HepG2 (cell line): Measurements from ENCODE around the gene ITGA7. TPM values are rescaled to one million over a fixed set of nuclear protein-coding genes. Genes with fewer than 3 reads are reported as not detected.
A peak's percentile ranks its signal among the peaks of the same experiment; 100 is the strongest.

Source experiments
- ATAC-seq: fragments of 200-7000 bp; cut with Tn5 transposase; 3 replicates; pipeline ENCODE4 v1.9.1; 2020; ENCODE audit warnings: mild to moderate bottlenecking, moderate library complexity
- BruUV-seq: library from RNA; stranded (reverse); fragments of 400-500 nt; replicated peaks from 2 replicates; lab custom pipeline; 2021; lab: Mats Ljungman, UMichigan
- CTCF ChIA-PET: fragments of 300-600 bp; formaldehyde crosslinking; extraction: SDS; loops from one replicate; lab custom pipeline; 2021; ENCODE audit warnings: low total read pairs, inconsistent platforms, low intra/inter-chr PET ratio; lab: Yijun Ruan, JAX
- POLR2A ChIA-PET: fragments of 350-600 bp; sonication (Branson Sonifier 250); formaldehyde crosslinking; loops from one replicate; lab custom pipeline; 2020; ENCODE audit warnings: antibody characterized with exemption, inconsistent platforms; lab: Yijun Ruan, JAX
- DNase-seq: peaks from one replicate; pipeline ENCODE4 v3.0.0-alpha.2; 2015; ENCODE audit warnings: low spot score
- FAIRE-seq: peaks from 3 replicates; lab custom pipeline; 2011; peaks lifted over from hg19 to GRCh38; lab: Jason Lieb, UNC
- H2AFZ ChIP-seq: one replicate; pipeline ENCODE4 v1.6.1; 2011; ENCODE audit warnings: low read length, inconsistent platforms
- H3K27ac ChIP-seq: fragments of 300-600 bp; 3 replicates; pipeline ENCODE4 v1.8.0; 2011; ENCODE audit warnings: mixed run types, mild to moderate bottlenecking, mixed read lengths, low read length, inconsistent platforms; ENCODE audit not compliant: insufficient read depth; ENCODE audit errors: extremely low read length
- H3K27me3 ChIP-seq, 2 experiments: fragments of 200-600 bp in 1 of 2; 2 replicates in 1 of 2; 3 replicates in 1 of 2; pipeline versions ENCODE4 v1.6.0 to v1.8.0; 2011; ENCODE audit warnings: low read length in 2 of 2, mild to moderate bottlenecking in 2 of 2, moderate library complexity in 2 of 2, inconsistent platforms in 1 of 2; ENCODE audit not compliant: insufficient read depth in 2 of 2, control insufficient read depth in 1 of 2
- H3K36me3 ChIP-seq, 2 experiments: fragments of 200-600 bp in 1 of 2; replicated peaks in 1 of 2; 2 replicates in 1 of 2; 3 replicates in 1 of 2; pipeline versions ENCODE4 v1.5.1 to v1.8.0; 2011; ENCODE audit warnings: low read length in 2 of 2, inconsistent platforms in 1 of 2; ENCODE audit not compliant: insufficient read depth in 2 of 2, control insufficient read depth in 1 of 2
- H3K4me1 ChIP-seq: 2 replicates; pipeline ENCODE4 v1.5.1; 2012; ENCODE audit warnings: low read length, inconsistent platforms; ENCODE audit not compliant: insufficient read depth
- H3K4me2 ChIP-seq: 2 replicates; pipeline ENCODE4 v1.6.0; 2011; ENCODE audit warnings: low read depth, low read length, inconsistent platforms
- H3K4me3 ChIP-seq, 3 experiments: fragments of 200-600 bp in 1 of 3; sonication (generic), shearing (Covaris generic) in 1 of 3; replicated peaks in 1 of 3; 2 replicates each; pipeline ENCODE4 v1.5.1; 2011 to 2016; ENCODE audit warnings: low read length in 3 of 3, inconsistent platforms in 2 of 3, low read depth in 2 of 3, mild to moderate bottlenecking in 2 of 3, control low read depth in 1 of 3, mixed read lengths in 1 of 3; ENCODE audit not compliant: insufficient read depth in 1 of 3
- H3K79me2 ChIP-seq: one replicate; pipeline ENCODE4 v1.6.1; 2011; ENCODE audit warnings: low read length, inconsistent platforms; ENCODE audit not compliant: insufficient read depth
- H3K9ac ChIP-seq: 2 replicates; pipeline ENCODE4 v1.6.0; 2011; ENCODE audit warnings: mild to moderate bottlenecking, low read depth, low read length, inconsistent platforms; ENCODE audit not compliant: insufficient read depth
- H3K9me3 ChIP-seq: 2 replicates; pipeline ENCODE4 v1.5.1; 2012; ENCODE audit warnings: mild to moderate bottlenecking, low read length
- H4K20me1 ChIP-seq: 2 replicates; pipeline ENCODE4 v1.6.0; 2011; ENCODE audit warnings: inconsistent platforms, mild to moderate bottlenecking, low read length, moderate library complexity; ENCODE audit not compliant: insufficient read depth
- AGO2 ChIP-seq: fragments of 200-400 bp; formaldehyde crosslinking; optimal IDR thresholded peaks from 2 replicates; pipeline ENCODE3; 2017; ENCODE audit warnings: mild to moderate bottlenecking, low read depth, low read length, moderate library complexity
- DNMT1 ChIP-seq: sonication (generic); formaldehyde crosslinking; IDR thresholded peaks from 2 replicates; pipeline ENCODE4 v1.5.1; 2020; ENCODE audit warnings: mild to moderate bottlenecking, missing genetic modification reagents
- GTF2F1 ChIP-seq: fragments of 150-350 bp; IDR thresholded peaks from 2 replicates; pipeline ENCODE4 v1.6.1; 2014; ENCODE audit warnings: low read length
- KMT2A ChIP-seq: sonication (generic); formaldehyde crosslinking; IDR thresholded peaks from 2 replicates; pipeline ENCODE4 v1.4.0; 2020; ENCODE audit warnings: missing genetic modification reagents
- NBN ChIP-seq: fragments of 450-650 bp; conservative IDR thresholded peaks from 2 replicates; pipeline ENCODE4 v1.6.1; 2017
- RFX5 ChIP-seq: IDR thresholded peaks from 2 replicates; pipeline ENCODE4 v1.6.1; 2011; ENCODE audit warnings: low read depth, low read length, improper control_type of control experiment
- SMAD3 ChIP-seq: sonication (generic); formaldehyde crosslinking; IDR thresholded peaks from 2 replicates; pipeline ENCODE4 v1.4.0; 2020; ENCODE audit warnings: missing genetic modification reagents
- TCF12 ChIP-seq, 2 experiments: fragments of 450-650 bp in 1 of 2; sonication (generic) in 1 of 2; formaldehyde crosslinking in 1 of 2; IDR thresholded peaks; 2 replicates each; pipeline versions ENCODE4 v1.6.1 to v1.8.0; 2017 to 2022; ENCODE audit warnings: antibody characterized with exemption in 1 of 2, mild to moderate bottlenecking in 1 of 2, missing genetic modification reagents in 1 of 2, moderate library complexity in 1 of 2
- ZNF136 ChIP-seq: sonication (generic); formaldehyde crosslinking; IDR thresholded peaks from 2 replicates; pipeline ENCODE4 v1.8.1; 2022; ENCODE audit warnings: low read depth, mild to moderate bottlenecking, moderate library complexity, missing genetic modification reagents
- ZNF224 ChIP-seq: sonication (generic); formaldehyde crosslinking; IDR thresholded peaks from 2 replicates; pipeline ENCODE4 v1.5.0; 2020; ENCODE audit warnings: mild to moderate bottlenecking, missing genetic modification reagents
- ZNF326 ChIP-seq: sonication (generic); formaldehyde crosslinking; IDR thresholded peaks from 2 replicates; pipeline ENCODE4 v1.4.0; 2020; ENCODE audit warnings: missing genetic modification reagents, borderline replicate concordance
- ZNF619 ChIP-seq: sonication (generic); formaldehyde crosslinking; IDR thresholded peaks from 2 replicates; pipeline ENCODE4 v1.4.0; 2020; ENCODE audit warnings: mild to moderate bottlenecking, missing genetic modification reagents
- ZNF766 ChIP-seq: sonication (generic); formaldehyde crosslinking; IDR thresholded peaks from 2 replicates; pipeline ENCODE4 v1.5.0; 2020; ENCODE audit warnings: missing genetic modification reagents, borderline replicate concordance
- ZSCAN12 ChIP-seq: sonication (generic); formaldehyde crosslinking; IDR thresholded peaks from 2 replicates; pipeline ENCODE4 v1.9.0; 2021; ENCODE audit warnings: mild to moderate bottlenecking, missing genetic modification reagents
- WGBS: methylation state at CpG from one replicate; pipeline ENCODE4 v1.1.6; 2017; ENCODE audit warnings: low lambda C conversion rate; 5-methylcytosine and 5-hydroxymethylcytosine counted together
- in situ Hi-C: cut with HindIII; loops from 2 replicates; pipeline ENCODE4 v1.10.0; 2017; ENCODE audit warnings: low pct_unique_long_range_greater_than_20kb; ENCODE audit not compliant: extremely low pct_ligation_motif_present
- intact Hi-C: fragments of 100-400 bp; cut with micrococcal nuclease; formaldehyde crosslinking; loops from one replicate; pipeline ENCODE4 v1.10.0; 2022; ENCODE audit not compliant: unreplicated experiment
- polyA plus RNA-seq, 8 experiments: library from polyadenylated mRNA; depleted of rRNA in 3 of 8; stranded (reverse) in 7 of 8; unstranded in 1 of 8; fragments of >200 nt; fragmentation: Illumina TruSeq in 4 of 8; extraction: Trizol in 4 of 8; gene quantifications; 2 replicates each; pipeline versions ENCODE4 v1.2.1 to v1.2.3, GENCODE V29; 2011 to 2016; ENCODE audit warnings: low read depth in 4 of 8, missing spikeins in 1 of 8, mixed read lengths in 1 of 8; ENCODE audit not compliant: insufficient read depth in 1 of 8
- total RNA-seq, 5 experiments: library from RNA; depleted of rRNA; stranded (reverse); fragments of >200 nt; fragmentation: Illumina TruSeq; extraction: Trizol; gene quantifications; 2 replicates each; pipeline ENCODE4 v1.2.3, GENCODE V29; 2016; ENCODE audit warnings: low read depth in 1 of 5
- TF ChIP-seq, protein P1 (sequence below): sonication (generic); formaldehyde crosslinking; IDR thresholded peaks from 2 replicates; pipeline ENCODE4 v1.5.1; 2020; ENCODE audit warnings: mild to moderate bottlenecking, missing genetic modification reagents, borderline replicate concordance
- TF ChIP-seq, protein P2 (sequence below): sonication (generic); formaldehyde crosslinking; IDR thresholded peaks from 2 replicates; pipeline ENCODE4 v1.4.0; 2020; ENCODE audit warnings: missing genetic modification reagents
- TF ChIP-seq, protein P3 (sequence below): sonication (generic); formaldehyde crosslinking; IDR thresholded peaks from 2 replicates; pipeline ENCODE4 v1.4.0; 2020; ENCODE audit warnings: missing genetic modification reagents, borderline replicate concordance
- TF ChIP-seq, protein P4 (sequence below): fragments of 450-650 bp; IDR thresholded peaks from 2 replicates; pipeline ENCODE4 v1.6.1; 2017

ITGA7 gene
- total and polyA plus RNA-seq, 2 of the 13 experiments (the other 11 are each of a cell fraction or from before 2014, with no cell fraction given): 0.65 to 0.75 TPM

DNA sequence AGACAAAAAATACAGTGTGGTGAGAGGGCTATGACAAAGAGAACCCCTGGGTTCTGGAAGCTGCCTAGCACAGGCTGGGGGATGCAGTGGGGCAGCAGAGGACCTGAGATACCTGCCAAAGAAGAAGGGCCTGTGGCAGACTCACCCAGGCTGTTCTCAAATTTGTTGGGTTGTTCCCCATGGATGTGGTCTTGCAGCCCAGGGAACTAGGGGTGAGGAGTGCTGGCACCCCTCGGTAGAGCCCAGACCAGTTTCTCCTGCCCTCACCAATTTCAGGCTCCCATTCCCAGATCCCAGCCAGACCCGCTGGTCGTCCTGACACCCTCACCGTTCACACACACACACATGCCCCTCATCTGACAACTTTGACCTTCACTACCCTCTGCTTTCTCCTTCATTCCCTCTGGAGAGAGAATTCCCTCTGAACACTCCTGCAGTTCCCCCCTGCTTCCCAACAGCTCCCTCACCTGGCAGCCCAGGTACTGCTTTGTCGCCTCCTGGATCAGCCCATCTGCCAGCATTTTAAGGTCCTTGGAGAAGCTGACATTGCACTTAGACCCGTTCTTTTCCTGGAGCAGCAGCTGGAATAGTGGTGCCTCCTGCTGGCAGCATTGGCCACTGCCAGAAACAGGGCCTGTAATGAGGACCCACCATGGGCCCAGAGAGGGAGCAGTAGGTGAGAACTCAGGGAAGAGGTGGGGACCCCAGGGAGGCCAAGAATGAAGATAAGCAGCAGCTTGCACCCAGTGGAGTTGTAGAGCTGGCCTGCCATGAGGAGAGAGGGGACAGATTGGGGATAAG, 29.3 kb upstream of the ITGA7 start:
- Histone ChIP-seq H4K20me1 (no peaks in the 10 kb centered on the region), H3K4me1 (peaks cover 28% of the 10 kb centered on the region), H3K27ac (no peak overlapping the region), H3K79me2 (no peaks in the 10 kb centered on the region), H3K9ac (0 out of 2 replicates have a peak overlapping the region, but pooled peaks have one; percentile 39), H3K27me3 (peaks cover 0 to 4% of the 10 kb centered on the region in 2 experiments; a peak in 1 of 5 replicates), H3K36me3 (no peaks in the 10 kb centered on the region), H3K4me3 (peak overlapping the region in 1 of 3 experiments; percentile 63; a peak in 2 of 6 replicates), H3K4me2 (peak overlapping the region; percentile 84), H3K9me3 (no peaks in the 10 kb centered on the region), H2AFZ (no peak overlapping the region)
- in situ Hi-C loops (loop anchor here (5.0 kb wide), 4 partner anchors 60 to 295 kb away; no protein-coding TSS in a partner anchor), intact Hi-C loops (loop anchor here (1.0 to 5.0 kb wide), 5 partner anchors 13 to 300 kb away; partner anchors contain the start of genes DGKA and RDH5)
- BruUV-seq: no TSS peak
- CTCF ChIA-PET: interaction anchor here (0.7 to 3.3 kb wide), 7 partner anchors 13 to 292 kb away, joined by 3 to 36 read pairs (median 6); partner anchors contain the start of gene RDH5
- POLR2A ChIA-PET: interaction anchor here (0.8 to 3.1 kb wide), 6 partner anchors 7 to 191 kb away, joined by 3 to 27 read pairs (median 15); partner anchors contain the start of genes CD63, DNAJC14, PYM1 and RDH5
- 0% methylated on average over 5 of the region's 6 CpGs for WGBS
- DNase-seq (peak; percentile 84), FAIRE-seq (peak; percentile 87), ATAC-seq (peak; percentile 89)
- TF ChIP-seq RFX5 (no peak), ZSCAN12 (CRISPR knock-in tag) (no peak), NBN (no peak), ZNF326 (no peak), AGO2 (no peak), GTF2F1 (no peak), ZNF224 (CRISPR knock-in tag) (no peak), ZNF136 (CRISPR knock-in tag) (no peak), ZNF766 (CRISPR knock-in tag) (no peak), DNMT1 (CRISPR knock-in tag) (no peak), KMT2A (CRISPR knock-in tag) (no peak), ZNF619 (CRISPR knock-in tag) (no peak), TCF12 (IDR thresholded peaks at IDR 0.05) (no peak), TCF12 (CRISPR knock-in tag; IDR thresholded peaks at IDR 0.05) (no peak), SMAD3 (CRISPR knock-in tag) (no peak; the same call in 1 of the 2 replicates)
- TF ChIP-seq, protein P1, sequence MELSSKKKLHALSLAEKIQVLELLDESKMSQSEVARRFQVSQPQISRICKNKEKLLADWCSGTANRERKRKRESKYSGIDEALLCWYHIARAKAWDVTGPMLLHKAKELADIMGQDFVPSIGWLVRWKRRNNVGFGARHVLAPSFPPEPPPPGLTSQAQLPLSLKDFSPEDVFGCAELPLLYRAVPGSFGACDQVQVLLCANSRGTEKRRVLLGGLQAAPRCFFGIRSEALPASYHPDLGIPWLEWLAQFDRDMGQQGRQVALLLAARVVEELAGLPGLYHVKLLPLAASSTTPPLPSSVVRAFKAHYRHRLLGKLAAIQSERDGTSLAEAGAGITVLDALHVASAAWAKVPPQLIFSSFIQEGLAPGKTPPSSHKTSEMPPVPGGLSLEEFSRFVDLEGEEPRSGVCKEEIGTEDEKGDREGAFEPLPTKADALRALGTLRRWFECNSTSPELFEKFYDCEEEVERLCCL: no peak
- TF ChIP-seq, protein P2, sequence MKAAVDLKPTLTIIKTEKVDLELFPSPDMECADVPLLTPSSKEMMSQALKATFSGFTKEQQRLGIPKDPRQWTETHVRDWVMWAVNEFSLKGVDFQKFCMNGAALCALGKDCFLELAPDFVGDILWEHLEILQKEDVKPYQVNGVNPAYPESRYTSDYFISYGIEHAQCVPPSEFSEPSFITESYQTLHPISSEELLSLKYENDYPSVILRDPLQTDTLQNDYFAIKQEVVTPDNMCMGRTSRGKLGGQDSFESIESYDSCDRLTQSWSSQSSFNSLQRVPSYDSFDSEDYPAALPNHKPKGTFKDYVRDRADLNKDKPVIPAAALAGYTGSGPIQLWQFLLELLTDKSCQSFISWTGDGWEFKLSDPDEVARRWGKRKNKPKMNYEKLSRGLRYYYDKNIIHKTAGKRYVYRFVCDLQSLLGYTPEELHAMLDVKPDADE: no peak
- TF ChIP-seq, protein P3, sequence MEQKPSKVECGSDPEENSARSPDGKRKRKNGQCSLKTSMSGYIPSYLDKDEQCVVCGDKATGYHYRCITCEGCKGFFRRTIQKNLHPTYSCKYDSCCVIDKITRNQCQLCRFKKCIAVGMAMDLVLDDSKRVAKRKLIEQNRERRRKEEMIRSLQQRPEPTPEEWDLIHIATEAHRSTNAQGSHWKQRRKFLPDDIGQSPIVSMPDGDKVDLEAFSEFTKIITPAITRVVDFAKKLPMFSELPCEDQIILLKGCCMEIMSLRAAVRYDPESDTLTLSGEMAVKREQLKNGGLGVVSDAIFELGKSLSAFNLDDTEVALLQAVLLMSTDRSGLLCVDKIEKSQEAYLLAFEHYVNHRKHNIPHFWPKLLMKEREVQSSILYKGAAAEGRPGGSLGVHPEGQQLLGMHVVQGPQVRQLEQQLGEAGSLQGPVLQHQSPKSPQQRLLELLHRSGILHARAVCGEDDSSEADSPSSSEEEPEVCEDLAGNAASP: 0 out of 2 replicates have a peak, but pooled peaks have one; percentile 26
- TF ChIP-seq, protein P4, sequence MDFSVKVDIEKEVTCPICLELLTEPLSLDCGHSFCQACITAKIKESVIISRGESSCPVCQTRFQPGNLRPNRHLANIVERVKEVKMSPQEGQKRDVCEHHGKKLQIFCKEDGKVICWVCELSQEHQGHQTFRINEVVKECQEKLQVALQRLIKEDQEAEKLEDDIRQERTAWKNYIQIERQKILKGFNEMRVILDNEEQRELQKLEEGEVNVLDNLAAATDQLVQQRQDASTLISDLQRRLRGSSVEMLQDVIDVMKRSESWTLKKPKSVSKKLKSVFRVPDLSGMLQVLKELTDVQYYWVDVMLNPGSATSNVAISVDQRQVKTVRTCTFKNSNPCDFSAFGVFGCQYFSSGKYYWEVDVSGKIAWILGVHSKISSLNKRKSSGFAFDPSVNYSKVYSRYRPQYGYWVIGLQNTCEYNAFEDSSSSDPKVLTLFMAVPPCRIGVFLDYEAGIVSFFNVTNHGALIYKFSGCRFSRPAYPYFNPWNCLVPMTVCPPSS: no peak
